ENCODE data around the gene FMO5.

DNA sequence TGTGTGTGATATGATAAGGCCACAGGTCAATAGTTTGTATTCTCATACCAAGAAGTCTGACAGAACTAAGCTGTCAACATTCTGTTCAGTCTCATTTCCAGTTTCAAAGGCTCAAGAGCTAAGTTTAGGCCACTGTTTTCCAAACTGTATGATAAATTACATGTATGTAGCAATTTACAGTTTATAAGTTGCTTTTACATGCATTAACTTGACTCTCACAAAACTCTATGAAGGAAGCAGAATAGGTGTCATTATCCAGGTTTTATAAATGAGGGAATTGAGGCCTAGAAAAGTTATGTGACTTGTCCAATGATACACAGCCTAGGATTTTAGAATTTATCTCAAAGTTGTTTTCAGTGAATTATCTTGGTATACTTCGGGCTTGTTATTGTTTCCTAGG lies 23.4 kb downstream of the FMO5 start:
- TF ChIP-seq CTCF (IDR thresholded peaks at IDR 0.05) (no peak), POLR2A (IDR thresholded peaks at IDR 0.05) (no peak)
